H1 (cell line): ENCODE data around the gene SEZ6L. TPM values are rescaled to one million over a fixed set of nuclear protein-coding genes. Genes with fewer than 3 reads are reported as not detected.

Experiments used
- CTCF ChIA-PET: fragments of 300-600 bp; sonication (Branson Sonifier 250); formaldehyde crosslinking; loops from one replicate; lab custom pipeline; 2021; ENCODE audit not compliant: partially characterized antibody; lab: Charles Lee
- POLR2A ChIA-PET: fragments of 300-600 bp; sonication (Branson Sonifier 250); formaldehyde crosslinking; loops from one replicate; lab custom pipeline; 2021; ENCODE audit warnings: inconsistent platforms; ENCODE audit not compliant: partially characterized antibody; lab: Charles Lee
- DNase-seq, 2 experiments: peaks; one replicate each; pipeline versions ENCODE4 v3.0.0 to v3.0.0-alpha.2; 2010 to 2022; ENCODE audit warnings: low spot score in 2 of 2, low read depth in 1 of 2, mixed read lengths in 1 of 2
- FAIRE-seq: peaks from 2 replicates; lab custom pipeline; 2011; peaks lifted over from hg19 to GRCh38; lab: Jason Lieb, UNC
- H2AFZ ChIP-seq: 2 replicates; pipeline ENCODE4 v1.8.1; 2012; ENCODE audit warnings: low read length, inconsistent platforms
- H2AK5ac ChIP-seq: 2 replicates; pipeline ENCODE4 v1.6.1; 2013; ENCODE audit warnings: low read depth, low read length
- H2BK120ac ChIP-seq: replicated peaks from 2 replicates; pipeline ENCODE3; 2013; ENCODE audit warnings: low read depth, low read length, inconsistent platforms
- H2BK12ac ChIP-seq: 2 replicates; pipeline ENCODE4 v1.6.1; 2013; ENCODE audit warnings: low read depth, low read length
- H2BK15ac ChIP-seq: 2 replicates; pipeline ENCODE4 v1.6.1; 2013; ENCODE audit warnings: low read length
- H2BK20ac ChIP-seq: 2 replicates; pipeline ENCODE4 v1.6.1; 2013; ENCODE audit warnings: low read length
- H2BK5ac ChIP-seq: 2 replicates; pipeline ENCODE4 v1.6.1; 2013; ENCODE audit warnings: low read depth, low read length
- H3K14ac ChIP-seq: 2 replicates; pipeline ENCODE4 v1.6.1; 2013; ENCODE audit warnings: inconsistent platforms; ENCODE audit not compliant: insufficient read length
- H3K18ac ChIP-seq: 2 replicates; pipeline ENCODE4 v1.6.1; 2013; ENCODE audit warnings: low read length; ENCODE audit errors: extremely low read depth
- H3K23ac ChIP-seq: 2 replicates; pipeline ENCODE4 v1.6.1; 2013; ENCODE audit warnings: inconsistent platforms; ENCODE audit not compliant: insufficient read length
- H3K23me2 ChIP-seq: 2 replicates; pipeline ENCODE4 v1.6.1; 2013; ENCODE audit warnings: low read depth, low read length
- H3K27ac ChIP-seq: 2 replicates; pipeline ENCODE4 v1.6.1; 2011; ENCODE audit warnings: low read depth, low read length, inconsistent platforms
- H3K27me3 ChIP-seq, 4 experiments: replicated peaks in 1 of 4; 1 replicate in 1 of 4; 2 replicates in 3 of 4; pipeline versions ENCODE4 v1.6.1 to v1.8.1; 2011 to 2013; ENCODE audit warnings: low read length in 3 of 4, mild to moderate bottlenecking in 3 of 4, inconsistent platforms in 2 of 4, mixed read lengths in 2 of 4, moderate library complexity in 1 of 4; ENCODE audit not compliant: control insufficient read depth in 3 of 4, insufficient read depth in 3 of 4; ENCODE audit errors: extremely low read depth in 1 of 4
- H3K36me3 ChIP-seq, 4 experiments: 2 replicates each; pipeline versions ENCODE4 v1.6.1 to v1.8.1; 2011 to 2013; ENCODE audit warnings: mild to moderate bottlenecking in 4 of 4, low read length in 3 of 4, moderate library complexity in 2 of 4, control low read depth in 1 of 4, inconsistent platforms in 1 of 4; ENCODE audit not compliant: insufficient read depth in 4 of 4, control insufficient read depth in 2 of 4
- H3K4ac ChIP-seq: replicated peaks from 2 replicates; pipeline ENCODE3; 2013; ENCODE audit warnings: low read length, low read depth, mixed read lengths, inconsistent platforms; ENCODE audit not compliant: insufficient read length
- H3K4me1 ChIP-seq, 4 experiments: replicated peaks in 1 of 4; 1 replicate in 1 of 4; 2 replicates in 3 of 4; pipeline versions ENCODE4 v1.6.1 to v1.8.1; 2011 to 2013; ENCODE audit warnings: low read length in 3 of 4, inconsistent platforms in 2 of 4, mixed read lengths in 1 of 4; ENCODE audit not compliant: insufficient read depth in 4 of 4, control insufficient read depth in 3 of 4
- H3K4me2 ChIP-seq, 2 experiments: 2 replicates each; pipeline versions ENCODE4 v1.6.1 to v1.8.1; 2011 to 2013; ENCODE audit warnings: low read depth in 2 of 2, low read length in 2 of 2, control low read depth in 1 of 2, inconsistent platforms in 1 of 2, mild to moderate bottlenecking in 1 of 2; ENCODE audit not compliant: insufficient read depth in 1 of 2
- H3K4me3 ChIP-seq, 4 experiments: fragments of 200-600, 300-600 bp in 1 of 4; sonication (generic), shearing (Covaris generic), sonication (Bioruptor Twin) in 1 of 4; 2 replicates each; pipeline versions ENCODE4 v1.5.1 to v1.8.1; 2011 to 2016; ENCODE audit warnings: low read length in 4 of 4, low read depth in 3 of 4, control low read depth in 2 of 4, inconsistent platforms in 2 of 4, mild to moderate bottlenecking in 2 of 4, mixed read lengths in 1 of 4, moderate library complexity in 1 of 4; ENCODE audit not compliant: insufficient read depth in 2 of 4; ENCODE audit errors: extremely low read depth in 1 of 4
- H3K56ac ChIP-seq: replicated peaks from 2 replicates; pipeline ENCODE3; 2013; ENCODE audit warnings: low read depth, mild to moderate bottlenecking, mixed read lengths, low read length, inconsistent platforms; ENCODE audit not compliant: insufficient read length
- H3K79me1 ChIP-seq: 2 replicates; pipeline ENCODE4 v1.6.1; 2013; ENCODE audit warnings: low read depth, low read length, control low read depth
- H3K79me2 ChIP-seq, 2 experiments: 2 replicates each; pipeline versions ENCODE4 v1.6.1 to v1.8.1; 2012 to 2013; ENCODE audit warnings: low read length in 2 of 2, mild to moderate bottlenecking in 2 of 2, inconsistent platforms in 1 of 2; ENCODE audit not compliant: insufficient read depth in 2 of 2, control insufficient read depth in 1 of 2
- H3K9ac ChIP-seq, 4 experiments: replicated peaks in 1 of 4; 1 replicate in 1 of 4; 2 replicates in 3 of 4; pipeline versions ENCODE4 v1.6.1 to v1.8.1; 2011 to 2013; ENCODE audit warnings: low read depth in 3 of 4, low read length in 3 of 4, control low read depth in 2 of 4, mild to moderate bottlenecking in 2 of 4, moderate library complexity in 2 of 4, inconsistent platforms in 1 of 4; ENCODE audit errors: extremely low read depth in 1 of 4
- H3K9me3 ChIP-seq, 2 experiments: 2 replicates each; pipeline versions ENCODE4 v1.6.1 to v1.8.1; 2012 to 2013; ENCODE audit warnings: mild to moderate bottlenecking in 2 of 2, moderate library complexity in 2 of 2, control low read depth in 1 of 2, inconsistent platforms in 1 of 2, low read depth in 1 of 2, low read length in 1 of 2, mixed read lengths in 1 of 2; ENCODE audit not compliant: insufficient read depth in 2 of 2
- H4K20me1 ChIP-seq, 2 experiments: replicated peaks in 1 of 2; 2 replicates each; pipeline versions ENCODE3 to v1.8.1; 2011 to 2013; ENCODE audit warnings: inconsistent platforms in 2 of 2, low read length in 2 of 2, mild to moderate bottlenecking in 1 of 2; ENCODE audit not compliant: insufficient read depth in 2 of 2, control insufficient read depth in 1 of 2
- H4K5ac ChIP-seq: 2 replicates; pipeline ENCODE4 v1.6.1; 2013; ENCODE audit warnings: low read length, low read depth, mixed read lengths, inconsistent platforms; ENCODE audit not compliant: insufficient read length
- H4K8ac ChIP-seq: 2 replicates; pipeline ENCODE4 v1.8.0; 2013; ENCODE audit warnings: mild to moderate bottlenecking, moderate library complexity, low read length, inconsistent platforms; ENCODE audit not compliant: insufficient read depth; ENCODE audit errors: extremely low read depth
- H4K91ac ChIP-seq: replicated peaks from 2 replicates; pipeline ENCODE3; 2013; ENCODE audit warnings: low read length, mixed read lengths, inconsistent platforms; ENCODE audit not compliant: insufficient read length
- CBX5 ChIP-seq: fragments of 300-800, 300-1000 bp; sonication (generic); IDR thresholded peaks from 2 replicates; pipeline ENCODE4 v1.7.1; 2016; ENCODE audit warnings: antibody characterized with exemption, low read length, low read depth
- CEBPB ChIP-seq: IDR thresholded peaks from 2 replicates; pipeline ENCODE4 v1.6.1; 2012; ENCODE audit warnings: low read depth, low read length
- CREB1 ChIP-seq: IDR thresholded peaks from 2 replicates; pipeline ENCODE4 v1.6.1; 2012; ENCODE audit warnings: inconsistent platforms
- HDAC2 ChIP-seq, 2 experiments: fragments of 300-600 bp in 1 of 2; sonication (generic) in 1 of 2; IDR thresholded peaks; 2 replicates each; pipeline ENCODE4 v1.6.1; 2011 to 2012; ENCODE audit warnings: low read depth in 2 of 2, low read length in 2 of 2, mild to moderate bottlenecking in 2 of 2, moderate library complexity in 2 of 2, borderline replicate concordance in 1 of 2, inconsistent platforms in 1 of 2
- KDM1A ChIP-seq: fragments of 200-600, 300-600 bp; sonication (generic); IDR thresholded peaks from 2 replicates; pipeline ENCODE4 v1.7.1; 2016; ENCODE audit warnings: mild to moderate bottlenecking, low read length, borderline replicate concordance
- PHF8 ChIP-seq: fragments of 200-600 bp; sonication (generic); conservative IDR thresholded peaks from 2 replicates; pipeline ENCODE4 v1.7.1; 2012; ENCODE audit warnings: low read depth, mild to moderate bottlenecking, inconsistent platforms, low read length, moderate library complexity
- SIN3A ChIP-seq, 2 experiments: IDR thresholded peaks in 1 of 2; conservative IDR thresholded peaks in 1 of 2; 2 replicates each; pipeline ENCODE4 v1.6.1; 2011 to 2012; ENCODE audit warnings: low read length in 2 of 2, improper control_type of control experiment in 1 of 2, low read depth in 1 of 2, mild to moderate bottlenecking in 1 of 2
- SIRT6 ChIP-seq: IDR thresholded peaks from one replicate; pipeline ENCODE4 v1.7.1; 2012; ENCODE audit warnings: low read length, inconsistent platforms
- SUZ12 ChIP-seq: fragments of 200-600 bp; sonication (generic); IDR thresholded peaks from 2 replicates; pipeline ENCODE4 v1.6.1; 2012; ENCODE audit warnings: mild to moderate bottlenecking, inconsistent platforms, low read length, moderate library complexity, mixed read lengths
- WGBS, 2 experiments: shearing (Covaris generic) in 1 of 2; methylation state at CpG; one replicate each; pipeline versions ENCODE4 v1.1.6 to v1.1.7; 2013 to 2015; ENCODE audit warnings: low lambda C conversion rate in 2 of 2, mixed read lengths in 2 of 2, inconsistent platforms in 1 of 2, low coverage in 1 of 2, missing lambda C conversion rate in 1 of 2; ENCODE audit not compliant: insufficient replicate concordance in 2 of 2, insufficient coverage in 1 of 2, insufficient read length in 1 of 2; ENCODE audit errors: extremely low coverage in 1 of 2, missing lambda C conversion rate in 1 of 2; 5-methylcytosine and 5-hydroxymethylcytosine counted together
- polyA plus RNA-seq, 7 experiments: library from polyadenylated mRNA; depleted of rRNA in 3 of 7; stranded (reverse) in 5 of 7; unstranded in 2 of 7; fragments of >200 nt in 5 of 7; fragments of 200-250 nt in 2 of 7; gene quantifications; 1 replicate in 5 of 7; 2 replicates in 1 of 7; 4 replicates in 1 of 7; pipeline versions ENCODE4 v1.2.1 to v1.2.3, GENCODE V29; 2011 to 2013; ENCODE audit warnings: missing spikeins in 2 of 7, mixed read lengths in 2 of 7
- total RNA-seq: library from RNA; stranded (reverse); fragmentation: NEBNext Ultra II Directional; extraction: Animal tissue kit (Norgen Biotek cat#: 25700); gene quantifications from 2 replicates; pipeline ENCODE4 v1.2.1, GENCODE V29; 2021
- TF ChIP-seq, protein P1 (sequence below): IDR thresholded peaks from 2 replicates; pipeline ENCODE4 v1.6.1; 2011; ENCODE audit warnings: low read depth, mild to moderate bottlenecking, low read length; ENCODE audit not compliant: insufficient read depth

SEZ6L gene
- total and polyA plus RNA-seq, 2 of the 8 experiments (the other 6 are each of a cell fraction or from before 2014, with no cell fraction given), result 0.06 to 0.33 TPM

DNA sequence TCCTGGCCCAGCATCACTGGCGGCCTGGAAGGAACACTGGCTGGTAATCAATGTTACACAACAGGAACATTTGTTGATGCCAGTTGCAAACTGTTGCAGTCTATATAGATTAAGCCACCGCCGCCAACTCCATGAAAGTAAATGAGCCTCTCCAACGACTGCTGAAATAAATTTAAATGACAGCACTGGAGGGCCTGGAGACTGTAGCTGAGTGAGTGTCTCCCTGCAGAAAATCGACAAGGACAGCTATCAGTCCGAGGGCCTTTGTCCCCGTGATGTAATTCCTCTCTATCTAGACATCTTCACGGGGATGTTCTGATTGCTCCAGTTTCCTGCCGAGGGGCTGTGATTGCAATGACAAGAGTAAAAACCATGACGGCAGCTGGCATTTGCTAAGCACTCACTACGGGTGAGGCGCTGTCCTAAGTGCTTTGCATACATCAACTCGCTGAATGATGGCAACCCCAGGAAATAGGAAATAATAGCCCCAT is 120.4 kb downstream of the SEZ6L start:
- CTCF ChIA-PET, result interaction anchor here (1.5 kb wide), 1 partner anchor 117 kb away, joined by 6 read pairs; no protein-coding TSS in a partner anchor

More for the DNA sequence above, 120.4 kb downstream of the SEZ6L start:
- peaks cover 2% of the 10 kb centered on the region; the same call in 1 of the 2 replicates for H3K23me2 ChIP-seq
- no peak overlapping the region for H3K14ac ChIP-seq
- H3K27me3 ChIP-seq, result no peaks in the 10 kb centered on the region
- H3K4me2 ChIP-seq, result no peak overlapping the region
- H3K79me1 ChIP-seq, result no peaks in the 10 kb centered on the region
- H4K5ac ChIP-seq, result no peak overlapping the region
- H3K4me3 ChIP-seq, result no peak overlapping the region
- no peaks in the 10 kb centered on the region for H3K79me2 ChIP-seq
- H2AFZ ChIP-seq, result no peak overlapping the region
- H3K36me3 ChIP-seq, result no peaks in the 10 kb centered on the region
- H4K8ac ChIP-seq, result no peak overlapping the region
- H2BK15ac ChIP-seq, result no peak overlapping the region
- no peak overlapping the region for H3K9ac ChIP-seq
- H3K9me3 ChIP-seq, result no peaks in the 10 kb centered on the region
- no peak overlapping the region for H3K4ac ChIP-seq
- no peak overlapping the region for H2BK20ac ChIP-seq
- FAIRE-seq, result no peak
- H2BK12ac ChIP-seq, result no peak overlapping the region
- no peak overlapping the region for H2BK5ac ChIP-seq
- TF ChIP-seq SIRT6 (no peak), SIN3A (conservative IDR thresholded peaks at IDR 0.05 in 1 of 2, IDR thresholded peaks at IDR 0.05 in 1 of 2; ENCODE audit: low read depth in 1 of 2, low read length in 2 of 2) (no peak), CBX5 (no peak), HDAC2 (IDR thresholded peaks at IDR 0.05; ENCODE audit: borderline replicate concordance in 1 of 2, low read depth in 2 of 2, low read length in 2 of 2) (no peak), CEBPB (no peak), CREB1 (no peak), KDM1A (no peak), SUZ12 (no peak), PHF8 (no peak)
- TF ChIP-seq, protein P1, sequence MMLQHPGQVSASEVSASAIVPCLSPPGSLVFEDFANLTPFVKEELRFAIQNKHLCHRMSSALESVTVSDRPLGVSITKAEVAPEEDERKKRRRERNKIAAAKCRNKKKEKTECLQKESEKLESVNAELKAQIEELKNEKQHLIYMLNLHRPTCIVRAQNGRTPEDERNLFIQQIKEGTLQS, result no peak
- H3K56ac ChIP-seq, result no peak overlapping the region
- H3K27ac ChIP-seq, result no peak overlapping the region
- WGBS, 2 experiments, result 93% methylated on average over 13 of the region's 13 CpGs; no CpG with 5 or more reads in 1 of the 2 experiments
- no peak overlapping the region for H4K91ac ChIP-seq
- no peak overlapping the region for H2BK120ac ChIP-seq
- H3K18ac ChIP-seq, result no peak overlapping the region
- no peaks in the 10 kb centered on the region for H4K20me1 ChIP-seq
- peaks cover 0 to 6% (median 4%) of the 10 kb centered on the region in 4 experiments; a peak in 3 of 7 replicates for H3K4me1 ChIP-seq
- no peak for DNase-seq
- H2AK5ac ChIP-seq, result no peak overlapping the region
- no peak overlapping the region for H3K23ac ChIP-seq
- POLR2A ChIA-PET, result no interaction called here
